Measurements from ENCODE around the gene DPYD.

Gene DPYD

DNA sequence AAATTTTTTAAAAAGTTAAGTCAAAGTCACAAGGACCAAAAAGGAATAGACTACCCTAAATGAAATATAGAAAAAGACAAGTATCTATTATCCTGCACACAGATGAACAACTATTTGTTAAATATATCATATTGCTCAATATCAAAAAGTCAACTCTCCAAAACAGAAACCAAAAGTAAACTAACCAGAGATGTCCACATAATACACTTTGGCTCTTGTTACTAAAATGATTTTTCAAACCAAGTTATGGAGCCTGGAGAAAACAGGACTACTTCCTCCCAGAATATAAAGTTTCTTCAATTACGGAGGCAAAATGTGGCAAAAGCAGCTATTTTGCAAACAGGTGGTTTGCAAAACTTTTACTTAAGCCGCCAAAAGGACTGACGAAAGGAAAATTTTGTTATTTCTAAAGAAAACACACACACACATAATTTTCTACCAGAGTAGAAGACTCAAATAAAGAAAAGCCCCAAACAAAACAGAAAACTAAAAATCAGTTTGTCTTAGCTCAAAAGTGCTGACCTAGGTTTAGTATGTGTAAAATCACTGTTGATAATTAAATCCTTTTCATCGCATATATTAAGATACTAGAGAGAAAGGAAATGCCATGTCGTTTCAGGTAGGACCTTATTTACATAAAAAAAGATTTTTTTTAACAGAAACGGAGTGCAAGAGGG lies 1.1 kb downstream of the DPYD start:
- TF ChIP-seq, protein P1, sequence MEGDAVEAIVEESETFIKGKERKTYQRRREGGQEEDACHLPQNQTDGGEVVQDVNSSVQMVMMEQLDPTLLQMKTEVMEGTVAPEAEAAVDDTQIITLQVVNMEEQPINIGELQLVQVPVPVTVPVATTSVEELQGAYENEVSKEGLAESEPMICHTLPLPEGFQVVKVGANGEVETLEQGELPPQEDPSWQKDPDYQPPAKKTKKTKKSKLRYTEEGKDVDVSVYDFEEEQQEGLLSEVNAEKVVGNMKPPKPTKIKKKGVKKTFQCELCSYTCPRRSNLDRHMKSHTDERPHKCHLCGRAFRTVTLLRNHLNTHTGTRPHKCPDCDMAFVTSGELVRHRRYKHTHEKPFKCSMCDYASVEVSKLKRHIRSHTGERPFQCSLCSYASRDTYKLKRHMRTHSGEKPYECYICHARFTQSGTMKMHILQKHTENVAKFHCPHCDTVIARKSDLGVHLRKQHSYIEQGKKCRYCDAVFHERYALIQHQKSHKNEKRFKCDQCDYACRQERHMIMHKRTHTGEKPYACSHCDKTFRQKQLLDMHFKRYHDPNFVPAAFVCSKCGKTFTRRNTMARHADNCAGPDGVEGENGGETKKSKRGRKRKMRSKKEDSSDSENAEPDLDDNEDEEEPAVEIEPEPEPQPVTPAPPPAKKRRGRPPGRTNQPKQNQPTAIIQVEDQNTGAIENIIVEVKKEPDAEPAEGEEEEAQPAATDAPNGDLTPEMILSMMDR (conservative IDR thresholded peaks at IDR 0.05) = no peak
- peak overlapping the region; percentile 78 for H3K27ac ChIP-seq

DNA sequence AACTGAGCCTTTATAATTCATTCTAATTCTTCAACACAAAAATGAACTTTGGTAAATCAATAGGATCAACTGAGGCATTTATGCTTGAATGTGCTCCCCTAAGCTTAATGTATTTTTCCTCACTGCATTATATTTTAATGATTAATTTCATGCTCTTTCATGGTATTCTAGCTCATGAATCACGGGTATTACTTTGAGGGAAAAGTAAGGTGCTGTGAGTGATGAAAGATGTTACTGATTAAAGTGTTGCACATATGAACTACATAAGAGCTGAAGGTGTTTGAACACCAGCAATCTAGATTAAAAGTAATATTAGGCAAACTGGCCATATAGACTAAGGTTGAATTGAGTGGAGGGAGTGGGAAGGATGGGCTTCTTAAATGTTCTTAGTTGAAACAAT lies 1.9 kb downstream of the DPYD start:
- H3K27ac ChIP-seq = peak overlapping the region; percentile 78; the same call in 1 of the 2 replicates
- TF ChIP-seq, protein P1 (conservative IDR thresholded peaks at IDR 0.05) = no peak

DNA sequence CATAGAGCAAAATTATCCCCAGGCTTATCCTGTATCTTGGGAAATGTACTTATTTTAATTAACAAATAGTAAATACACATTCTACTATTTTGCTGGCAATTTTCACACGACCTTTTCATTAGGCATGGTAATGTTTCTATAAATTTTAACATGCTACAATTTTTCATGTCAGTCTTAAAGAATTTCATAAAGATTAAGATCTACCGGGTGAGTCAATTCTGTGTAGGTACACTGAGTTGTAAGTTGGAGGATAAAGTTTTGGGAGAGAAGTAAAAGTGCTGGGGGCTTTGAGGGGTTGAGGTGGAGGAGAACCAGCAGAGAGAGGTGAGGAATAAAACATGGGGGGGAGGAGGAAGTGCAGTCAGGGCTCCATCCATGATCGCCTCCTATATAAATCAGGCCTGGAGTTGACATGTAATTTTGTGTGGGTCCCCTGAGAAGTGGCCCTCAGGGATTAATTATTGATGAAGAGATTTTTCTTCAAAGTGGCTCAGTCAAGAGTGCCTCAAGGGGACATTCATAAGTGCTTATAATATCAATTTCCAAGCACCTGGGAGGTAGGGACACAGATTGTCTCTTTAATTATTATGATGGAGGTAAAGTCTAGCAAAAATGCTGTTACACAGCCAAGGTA lies 7.2 kb downstream of the DPYD start:
- TF ChIP-seq, protein P1 (conservative IDR thresholded peaks at IDR 0.05) = no peak
- H3K27ac ChIP-seq = no peak overlapping the region

DNA sequence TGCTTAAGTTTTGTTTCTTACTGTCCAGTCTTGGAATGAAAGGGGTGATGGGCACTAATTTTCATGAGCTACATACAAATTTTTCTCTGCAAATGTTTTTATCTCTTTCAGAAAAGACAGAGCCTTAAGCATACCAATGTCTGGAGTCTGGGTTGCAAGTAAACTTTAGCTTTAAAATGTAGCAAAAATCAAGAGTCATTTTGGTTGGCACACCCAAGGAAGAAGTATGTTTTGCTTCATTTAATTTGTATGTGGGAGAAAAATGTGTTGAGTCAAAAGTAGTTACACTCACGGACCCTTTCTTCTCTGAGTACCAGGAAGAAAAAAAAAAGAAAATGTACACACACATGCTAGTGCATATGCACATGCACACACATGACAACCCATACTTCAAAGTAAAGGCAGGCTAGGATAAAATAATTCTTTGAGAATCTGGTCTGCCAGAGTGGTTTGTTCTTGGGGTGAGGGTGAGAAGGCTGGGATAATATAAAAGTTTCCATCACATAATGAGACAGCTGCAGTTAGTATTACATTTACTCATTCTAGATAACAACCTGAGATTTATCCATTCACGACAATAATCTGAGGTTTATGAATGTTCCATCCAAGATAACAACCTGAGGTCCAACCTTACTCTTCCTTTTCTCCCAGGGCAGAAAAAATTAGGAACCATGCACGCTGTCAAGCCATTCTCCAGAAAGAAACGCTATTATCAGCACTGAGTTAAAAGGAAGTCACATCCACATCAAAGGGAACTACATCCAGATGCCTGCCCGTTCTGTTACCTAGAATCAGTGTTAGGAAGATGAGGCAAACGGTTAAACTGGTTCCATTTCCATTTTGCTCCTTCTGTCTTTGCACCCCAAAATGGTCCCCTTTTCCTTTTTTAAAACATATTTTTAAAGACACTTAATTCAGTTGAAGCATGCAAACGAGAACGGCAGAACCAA lies 9.3 kb downstream of the DPYD start:
- H3K27ac ChIP-seq = no peak overlapping the region
- TF ChIP-seq, protein P1 (conservative IDR thresholded peaks at IDR 0.05) = no peak

DNA sequence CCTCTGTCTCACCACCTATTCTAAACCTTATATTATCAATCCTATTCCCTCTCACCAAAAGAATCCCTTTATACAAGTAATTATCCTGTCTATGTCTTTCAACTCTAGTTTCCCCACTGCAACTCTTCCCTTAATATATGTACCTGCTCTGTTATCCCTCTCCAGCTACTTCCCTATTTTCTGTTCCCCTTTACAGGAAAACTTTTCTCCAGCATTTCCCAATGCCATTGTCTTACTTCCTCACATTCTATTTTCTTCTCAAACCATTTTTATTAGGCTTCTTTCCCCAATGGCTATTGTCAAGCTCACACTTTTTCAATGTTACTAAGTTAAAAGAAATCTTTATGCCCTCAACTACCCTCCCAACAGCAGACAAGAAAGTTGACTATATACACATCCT lies 11.6 kb downstream of the DPYD start:
- TF ChIP-seq, protein P1 (conservative IDR thresholded peaks at IDR 0.05) = no peak
- no peak overlapping the region for H3K27ac ChIP-seq

DNA sequence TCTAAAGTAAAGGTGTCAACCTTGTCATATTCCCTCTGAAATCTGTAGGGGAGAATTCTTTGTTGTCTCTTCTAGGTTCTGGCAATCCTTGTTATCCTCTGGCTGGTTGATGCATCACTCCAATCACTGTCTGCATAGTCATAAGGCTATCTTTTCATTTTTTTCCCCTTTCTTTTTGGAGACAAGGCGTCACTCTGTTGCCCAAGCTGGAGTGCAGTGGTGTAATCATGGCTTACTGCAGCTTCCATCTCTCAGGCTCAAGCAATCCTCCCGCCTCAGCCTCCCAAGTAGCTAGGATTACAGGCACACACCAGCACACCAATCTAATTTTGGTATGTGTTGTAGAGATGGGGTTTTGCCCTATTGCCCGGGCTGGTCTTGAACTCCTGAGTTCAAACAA lies 12.9 kb downstream of the DPYD start:
- TF ChIP-seq, protein P1 (conservative IDR thresholded peaks at IDR 0.05) = no peak
- H3K27ac ChIP-seq = no peak overlapping the region

Data from VCaP (cell line).